Liver (tissue), 9 donors: ENCODE measurements around the gene PYDC1. TPM values are rescaled to one million over a fixed set of nuclear protein-coding genes. Genes with fewer than 3 reads are reported as not detected.

Experiments
- DNase-seq: peaks from one replicate; pipeline ENCODE4 v3.0.0-alpha.2; 2017; ENCODE audit warnings: low spot score
- H3K27ac ChIP-seq, 2 donors: one replicate each; pipeline ENCODE4 v1.7.0; 2013; ENCODE audit warnings: inconsistent platforms in 2 of 2, low read length in 2 of 2, control low read depth in 1 of 2, low read depth in 1 of 2, mild to moderate bottlenecking in 1 of 2
- H3K27me3 ChIP-seq, 4 donors: one replicate each; pipeline versions ENCODE4 v1.6.1 to v1.7.0; 2013; ENCODE audit warnings: low read length in 3 of 4, inconsistent platforms in 1 of 4, mild to moderate bottlenecking in 1 of 4, moderate library complexity in 1 of 4; ENCODE audit not compliant: control insufficient read depth in 4 of 4, insufficient read depth in 4 of 4
- H3K36me3 ChIP-seq, 4 donors: one replicate each; pipeline versions ENCODE4 v1.6.1 to v1.7.0; 2013; ENCODE audit warnings: low read length in 3 of 4, mild to moderate bottlenecking in 3 of 4, low read depth in 1 of 4, moderate library complexity in 1 of 4; ENCODE audit not compliant: control insufficient read depth in 4 of 4, insufficient read depth in 3 of 4
- H3K4me1 ChIP-seq, 4 donors: one replicate each; pipeline versions ENCODE4 v1.6.1 to v1.7.0; 2013; ENCODE audit warnings: low read length in 3 of 4, mild to moderate bottlenecking in 3 of 4, moderate library complexity in 1 of 4; ENCODE audit not compliant: control insufficient read depth in 4 of 4, insufficient read depth in 4 of 4
- H3K4me3 ChIP-seq, 3 donors: one replicate each; pipeline versions ENCODE4 v1.6.1 to v1.7.0; 2013; ENCODE audit warnings: low read length in 3 of 3, control low read depth in 1 of 3, low read depth in 1 of 3, mild to moderate bottlenecking in 1 of 3
- H3K9ac ChIP-seq, 2 donors: one replicate each; pipeline ENCODE4 v1.7.0; 2013; ENCODE audit warnings: low read length in 2 of 2, mild to moderate bottlenecking in 2 of 2, moderate library complexity in 2 of 2, control low read depth in 1 of 2, low read depth in 1 of 2
- H3K9me3 ChIP-seq, 4 donors: one replicate each; pipeline versions ENCODE4 v1.6.1 to v1.7.0; 2013; ENCODE audit warnings: low read length in 3 of 4; ENCODE audit not compliant: control insufficient read depth in 4 of 4
- CTCF ChIP-seq: fragments of 150-350 bp; IDR thresholded peaks from 2 replicates; pipeline ENCODE4 v1.5.1; 2017; ENCODE audit warnings: improper control_type of control experiment, low read depth, low read length; ENCODE audit not compliant: missing input control
- EGR1 ChIP-seq, 2 donors: IDR thresholded peaks; 2 replicates each; pipeline ENCODE4 v1.6.1; 2016 to 2018; ENCODE audit warnings: antibody characterized with exemption in 2 of 2, low read depth in 2 of 2
- FOXA1 ChIP-seq: IDR thresholded peaks from 2 replicates; pipeline ENCODE4 v1.6.1; 2016; ENCODE audit warnings: antibody characterized with exemption
- FOXA2 ChIP-seq: IDR thresholded peaks from 2 replicates; pipeline ENCODE4 v1.6.1; 2016; ENCODE audit warnings: antibody characterized with exemption
- GABPA ChIP-seq, 2 donors: IDR thresholded peaks in 1 of 2; conservative IDR thresholded peaks in 1 of 2; 2 replicates each; pipeline ENCODE4 v1.6.1; 2016; ENCODE audit warnings: antibody characterized with exemption in 2 of 2, mild to moderate bottlenecking in 1 of 2, moderate library complexity in 1 of 2
- HNF4A ChIP-seq, 2 donors: conservative IDR thresholded peaks; 2 replicates each; pipeline ENCODE4 v1.6.1; 2016; ENCODE audit warnings: antibody characterized with exemption in 2 of 2, mild to moderate bottlenecking in 2 of 2
- HNF4G ChIP-seq: IDR thresholded peaks from 2 replicates; pipeline ENCODE4 v1.6.1; 2016; ENCODE audit warnings: antibody characterized with exemption
- JUND ChIP-seq, 2 donors: IDR thresholded peaks; 2 replicates each; pipeline ENCODE4 v1.6.1; 2016; ENCODE audit warnings: antibody characterized with exemption in 2 of 2
- MAX ChIP-seq: IDR thresholded peaks from 2 replicates; pipeline ENCODE4 v1.6.1; 2016; ENCODE audit warnings: antibody characterized with exemption
- NR2F2 ChIP-seq: IDR thresholded peaks from 2 replicates; pipeline ENCODE4 v1.6.1; 2016; ENCODE audit warnings: antibody characterized with exemption
- RAD21 ChIP-seq, 2 donors: IDR thresholded peaks; 2 replicates each; pipeline ENCODE4 v1.6.1; 2016; ENCODE audit warnings: antibody characterized with exemption in 2 of 2, mild to moderate bottlenecking in 2 of 2
- RXRA ChIP-seq, 2 donors: IDR thresholded peaks; 2 replicates each; pipeline ENCODE4 v1.6.1; 2017 to 2018; ENCODE audit warnings: antibody characterized with exemption in 2 of 2, mild to moderate bottlenecking in 1 of 2
- SP1 ChIP-seq: IDR thresholded peaks from 2 replicates; pipeline ENCODE4 v1.6.1; 2018; ENCODE audit warnings: antibody characterized with exemption, mild to moderate bottlenecking
- TAF1 ChIP-seq: conservative IDR thresholded peaks from 2 replicates; pipeline ENCODE4 v1.6.1; 2016; ENCODE audit warnings: antibody characterized with exemption, mild to moderate bottlenecking
- YY1 ChIP-seq: IDR thresholded peaks from 2 replicates; pipeline ENCODE4 v1.6.1; 2016; ENCODE audit warnings: antibody characterized with exemption, mild to moderate bottlenecking
- ZBTB33 ChIP-seq: IDR thresholded peaks from 2 replicates; pipeline ENCODE4 v1.6.1; 2016; ENCODE audit warnings: antibody characterized with exemption
- WGBS: extraction: QIAGEN DNeasy Blood & Tissue Kit; methylation state at CpG from one replicate; pipeline ENCODE4 v1.1.7; 2013; 5-methylcytosine and 5-hydroxymethylcytosine counted together
- polyA plus RNA-seq, 2 donors: library from polyadenylated mRNA; stranded (reverse) in 1 of 2; unstranded in 1 of 2; fragments of 200-250 nt in 1 of 2; fragments of >200 nt in 1 of 2; fragmentation: Nextera tagmentation in 1 of 2; extraction: Ambion mirVana in 1 of 2; gene quantifications; one replicate each; pipeline versions ENCODE4 v1.2.1 to v1.2.3, GENCODE V29; 2013 to 2015
- total RNA-seq, 2 donors: library from RNA; depleted of rRNA; stranded (reverse); fragments of >200 nt; gene quantifications; one replicate each; pipeline ENCODE4 v1.2.3, GENCODE V29; 2014
- TF ChIP-seq, protein P1 (sequence below): IDR thresholded peaks from 2 replicates; pipeline ENCODE4 v1.6.1; 2016; ENCODE audit warnings: antibody characterized with exemption
- TF ChIP-seq, protein P2 (sequence below): IDR thresholded peaks from 2 replicates; pipeline ENCODE4 v1.6.1; 2016; ENCODE audit warnings: antibody characterized with exemption, mild to moderate bottlenecking
- donor health status: healthy.
- donor health status: healthy.
- donor health status: healthy.
- donor health status: healthy.
- donor health status: healthy.

The PYDC1 gene
- total and polyA plus RNA-seq, 4 donors = not detected

GRCh38 chr16:31189412-31189778 lies 27.5 kb downstream of the PYDC1 start:
- Histone ChIP-seq H3K9me3 (no peaks in the 10 kb centered on the region), H3K27me3 (no peaks in the 10 kb centered on the region), H3K4me3 (no peak overlapping the region), H3K27ac (no peak overlapping the region), H3K9ac (no peak overlapping the region), H3K36me3 (peaks cover 24 to 95% (median 81%) of the 10 kb centered on the region in 4 donors), H3K4me1 (peaks cover 0 to 3% (median 0%) of the 10 kb centered on the region in 4 donors)
- 92% methylated on average over 2 of the region's 2 CpGs for WGBS
- TF ChIP-seq HNF4A (conservative IDR thresholded peaks at IDR 0.05) = no peak
- TF ChIP-seq ZBTB33 = no peak
- TF ChIP-seq SP1 = no peak
- TF ChIP-seq CTCF = no peak
- no peak for TF ChIP-seq MAX
- TF ChIP-seq TAF1 = no peak
- no peak for TF ChIP-seq FOXA1
- TF ChIP-seq HNF4G = no peak
- TF ChIP-seq NR2F2 = no peak
- TF ChIP-seq, protein P1, sequence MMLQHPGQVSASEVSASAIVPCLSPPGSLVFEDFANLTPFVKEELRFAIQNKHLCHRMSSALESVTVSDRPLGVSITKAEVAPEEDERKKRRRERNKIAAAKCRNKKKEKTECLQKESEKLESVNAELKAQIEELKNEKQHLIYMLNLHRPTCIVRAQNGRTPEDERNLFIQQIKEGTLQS = no peak
- no peak for TF ChIP-seq YY1
- TF ChIP-seq, protein P2, sequence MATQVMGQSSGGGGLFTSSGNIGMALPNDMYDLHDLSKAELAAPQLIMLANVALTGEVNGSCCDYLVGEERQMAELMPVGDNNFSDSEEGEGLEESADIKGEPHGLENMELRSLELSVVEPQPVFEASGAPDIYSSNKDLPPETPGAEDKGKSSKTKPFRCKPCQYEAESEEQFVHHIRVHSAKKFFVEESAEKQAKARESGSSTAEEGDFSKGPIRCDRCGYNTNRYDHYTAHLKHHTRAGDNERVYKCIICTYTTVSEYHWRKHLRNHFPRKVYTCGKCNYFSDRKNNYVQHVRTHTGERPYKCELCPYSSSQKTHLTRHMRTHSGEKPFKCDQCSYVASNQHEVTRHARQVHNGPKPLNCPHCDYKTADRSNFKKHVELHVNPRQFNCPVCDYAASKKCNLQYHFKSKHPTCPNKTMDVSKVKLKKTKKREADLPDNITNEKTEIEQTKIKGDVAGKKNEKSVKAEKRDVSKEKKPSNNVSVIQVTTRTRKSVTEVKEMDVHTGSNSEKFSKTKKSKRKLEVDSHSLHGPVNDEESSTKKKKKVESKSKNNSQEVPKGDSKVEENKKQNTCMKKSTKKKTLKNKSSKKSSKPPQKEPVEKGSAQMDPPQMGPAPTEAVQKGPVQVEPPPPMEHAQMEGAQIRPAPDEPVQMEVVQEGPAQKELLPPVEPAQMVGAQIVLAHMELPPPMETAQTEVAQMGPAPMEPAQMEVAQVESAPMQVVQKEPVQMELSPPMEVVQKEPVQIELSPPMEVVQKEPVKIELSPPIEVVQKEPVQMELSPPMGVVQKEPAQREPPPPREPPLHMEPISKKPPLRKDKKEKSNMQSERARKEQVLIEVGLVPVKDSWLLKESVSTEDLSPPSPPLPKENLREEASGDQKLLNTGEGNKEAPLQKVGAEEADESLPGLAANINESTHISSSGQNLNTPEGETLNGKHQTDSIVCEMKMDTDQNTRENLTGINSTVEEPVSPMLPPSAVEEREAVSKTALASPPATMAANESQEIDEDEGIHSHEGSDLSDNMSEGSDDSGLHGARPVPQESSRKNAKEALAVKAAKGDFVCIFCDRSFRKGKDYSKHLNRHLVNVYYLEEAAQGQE = no peak
- no peak for TF ChIP-seq FOXA2
- TF ChIP-seq GABPA (IDR thresholded peaks at IDR 0.05 in 1 of 2, conservative IDR thresholded peaks at IDR 0.05 in 1 of 2) = no peak
- no peak for TF ChIP-seq RAD21 (IDR thresholded peaks at IDR 0.05)
- no peak for TF ChIP-seq RXRA (IDR thresholded peaks at IDR 0.05)
- no peak for TF ChIP-seq EGR1 (IDR thresholded peaks at IDR 0.05; ENCODE audit: low read depth in 2 of 2)
- TF ChIP-seq JUND (IDR thresholded peaks at IDR 0.05) = no peak
- DNase-seq = no peak
